ENCODE results near the gene DUSP8.
A peak's percentile ranks its signal among the peaks of the same experiment; 100 is the strongest.

DUSP8 gene

DNA sequence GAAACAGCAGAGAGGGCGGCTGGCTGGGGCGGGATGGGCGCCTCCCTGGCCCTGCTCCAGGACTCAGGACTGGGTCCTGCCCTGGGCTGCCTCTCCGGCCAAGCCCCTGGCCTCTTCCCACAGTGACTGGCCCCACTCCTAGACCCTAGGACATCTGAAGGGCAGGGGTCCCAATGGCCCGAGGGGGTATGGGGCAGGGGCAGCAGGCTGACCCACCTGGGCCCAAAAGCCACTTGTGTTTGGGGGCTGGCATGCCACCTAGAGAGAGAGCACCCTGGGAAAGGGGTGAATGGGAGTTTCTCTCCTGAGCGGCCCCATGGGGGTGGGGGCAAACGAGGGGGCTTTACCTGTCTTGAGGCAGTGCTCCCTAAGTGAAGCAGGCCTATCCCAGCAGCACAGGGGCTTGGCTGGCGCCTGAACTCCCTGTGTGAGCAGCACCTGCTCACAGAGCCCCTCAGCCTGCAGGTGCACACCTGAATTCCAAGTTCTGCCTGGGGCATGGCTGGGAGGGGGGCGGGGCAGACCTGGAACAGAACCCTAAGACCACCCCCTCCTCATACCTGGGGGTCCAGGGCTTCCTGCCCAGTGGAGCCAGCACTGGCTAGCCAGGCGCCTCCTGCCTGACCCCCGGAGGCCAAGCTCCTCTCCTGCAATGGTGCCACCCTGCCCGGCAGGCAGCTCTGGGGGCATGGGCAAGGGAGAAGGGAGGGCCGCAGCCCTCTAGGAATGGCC, 16.9 kb downstream of the DUSP8 start:
- no peaks in the 10 kb centered on the region for H3K27me3 ChIP-seq
- H3K27ac ChIP-seq, result peak overlapping the region in 1 of 2 donors; percentile 50
- TF ChIP-seq, protein P1, sequence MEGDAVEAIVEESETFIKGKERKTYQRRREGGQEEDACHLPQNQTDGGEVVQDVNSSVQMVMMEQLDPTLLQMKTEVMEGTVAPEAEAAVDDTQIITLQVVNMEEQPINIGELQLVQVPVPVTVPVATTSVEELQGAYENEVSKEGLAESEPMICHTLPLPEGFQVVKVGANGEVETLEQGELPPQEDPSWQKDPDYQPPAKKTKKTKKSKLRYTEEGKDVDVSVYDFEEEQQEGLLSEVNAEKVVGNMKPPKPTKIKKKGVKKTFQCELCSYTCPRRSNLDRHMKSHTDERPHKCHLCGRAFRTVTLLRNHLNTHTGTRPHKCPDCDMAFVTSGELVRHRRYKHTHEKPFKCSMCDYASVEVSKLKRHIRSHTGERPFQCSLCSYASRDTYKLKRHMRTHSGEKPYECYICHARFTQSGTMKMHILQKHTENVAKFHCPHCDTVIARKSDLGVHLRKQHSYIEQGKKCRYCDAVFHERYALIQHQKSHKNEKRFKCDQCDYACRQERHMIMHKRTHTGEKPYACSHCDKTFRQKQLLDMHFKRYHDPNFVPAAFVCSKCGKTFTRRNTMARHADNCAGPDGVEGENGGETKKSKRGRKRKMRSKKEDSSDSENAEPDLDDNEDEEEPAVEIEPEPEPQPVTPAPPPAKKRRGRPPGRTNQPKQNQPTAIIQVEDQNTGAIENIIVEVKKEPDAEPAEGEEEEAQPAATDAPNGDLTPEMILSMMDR (IDR thresholded peaks at IDR 0.05), result no peak
- intact Hi-C loops (cut with DNase I; ENCODE audit: low total_unique reads), result no loop called here
- no peak overlapping the region for H3K4me3 ChIP-seq
- H3K4me1 ChIP-seq, result peaks cover 3 to 71% (median 60%) of the 10 kb centered on the region in 4 donors
- no peak for DNase-seq
- no peaks in the 10 kb centered on the region for H3K9me3 ChIP-seq
- H3K36me3 ChIP-seq, result peaks cover 7 to 20% (median 19%) of the 10 kb centered on the region in 3 donors

DNA sequence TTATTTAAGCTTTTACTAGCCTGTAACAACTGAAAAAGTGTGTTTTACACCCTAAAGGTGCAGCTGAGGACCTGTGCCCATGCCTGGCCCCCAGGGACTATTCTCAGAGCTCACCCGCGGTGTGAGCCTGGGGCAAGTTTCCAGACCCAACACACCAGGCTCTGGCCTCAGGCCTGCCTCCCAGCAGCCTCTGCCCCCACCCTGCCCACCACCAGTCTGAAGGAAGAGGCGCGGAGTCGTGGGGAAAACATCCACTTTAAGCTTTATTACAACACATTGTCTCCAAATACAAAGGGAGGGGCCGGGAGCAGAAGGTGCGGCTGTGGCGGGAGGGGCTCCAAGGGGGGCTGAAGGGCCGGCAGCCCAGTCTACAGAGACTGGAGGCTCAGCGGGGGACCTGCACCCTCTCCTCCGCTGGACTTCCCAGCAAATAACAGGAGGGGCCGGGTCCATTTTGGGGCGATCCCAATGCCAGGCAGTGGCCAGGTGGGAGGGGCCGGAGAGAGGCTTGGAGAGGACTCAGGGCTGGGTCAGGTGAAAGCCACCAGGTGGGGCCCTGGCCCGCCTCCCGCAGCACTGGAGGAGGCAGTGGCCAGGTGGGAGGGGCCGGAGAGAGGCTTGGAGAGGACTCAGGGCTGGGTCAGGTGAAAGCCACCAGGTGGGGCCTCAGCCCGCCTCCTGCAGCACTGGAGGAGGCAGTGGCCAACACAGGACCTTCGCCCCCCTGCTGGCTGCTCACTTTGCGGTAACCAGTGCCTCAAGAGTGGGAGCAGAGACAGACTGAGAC, 18.1 kb downstream of the DUSP8 start:
- no peak overlapping the region for H3K4me3 ChIP-seq
- no peaks in the 10 kb centered on the region for H3K9me3 ChIP-seq
- intact Hi-C loops (cut with DNase I; ENCODE audit: low total_unique reads), result no loop called here
- TF ChIP-seq, protein P1 (IDR thresholded peaks at IDR 0.05), result no peak
- peak overlapping the region; percentile 42 to 67 for H3K27ac ChIP-seq
- H3K4me1 ChIP-seq, result peaks cover 0 to 65% (median 50%) of the 10 kb centered on the region in 4 donors
- DNase-seq, result peak; percentile 19 to 89
- peaks cover 7 to 19% (median 19%) of the 10 kb centered on the region in 3 donors for H3K36me3 ChIP-seq
- H3K27me3 ChIP-seq, result no peaks in the 10 kb centered on the region

- peaks cover 0 to 13% of the 10 kb centered on the region in 2 donors for H3K27me3 ChIP-seq
- H3K36me3 ChIP-seq, result no peaks in the 10 kb centered on the region
- TF ChIP-seq, protein P1 (IDR thresholded peaks at IDR 0.05), result no peak
- H3K4me1 ChIP-seq, result peaks cover 4 to 60% (median 56%) of the 10 kb centered on the region in 4 donors
- intact Hi-C loops (cut with DNase I; ENCODE audit: low total_unique reads), result loop anchor here (10.0 kb wide), 1 partner anchor 75 kb away; the partner anchor contains the start of genes KRTAP5-4 and KRTAP5-5
- DNase-seq, result no peak
- H3K27ac ChIP-seq, result peak overlapping the region; percentile 81 to 86
- H3K4me3 ChIP-seq, result no peak overlapping the region
- H3K9me3 ChIP-seq, result no peaks in the 10 kb centered on the region
These were observed 22.4 kb downstream of the DUSP8 start for GRCh38 chr11:1549338-1550330.

- Histone ChIP-seq H3K4me3 (peak overlapping the region; percentile 50 to 51), H3K27me3 (peaks cover 0 to 16% of the 10 kb centered on the region in 2 donors), H3K27ac (peak overlapping the region; percentile 81 to 86), H3K36me3 (no peaks in the 10 kb centered on the region), H3K4me1 (peaks cover 4 to 49% (median 44%) of the 10 kb centered on the region in 4 donors), H3K9me3 (no peaks in the 10 kb centered on the region)
- peak; percentile 78 to 95 for DNase-seq
- intact Hi-C loops (cut with DNase I; ENCODE audit: low total_unique reads), result loop anchor here (10.0 kb wide), 1 partner anchor 76 kb away; the partner anchor contains the start of genes KRTAP5-4 and KRTAP5-5
- TF ChIP-seq, protein P1 (IDR thresholded peaks at IDR 0.05), result peak in 1 of 2 experiments; percentile 19
These were observed 23.6 kb downstream of the DUSP8 start for GRCh38 chr11:1548221-1549070.

All from tibial artery (tissue), 4 donors.